HEK293 (cell line): Measurements from ENCODE around the gene FTMT.

Source experiments
- BCL11A ChIP-seq: fragments of 450-650 bp; formaldehyde crosslinking; IDR thresholded peaks from 2 replicates; pipeline ENCODE4 v1.5.1; 2016; ENCODE audit warnings: low read depth, missing biosample characterization, missing genetic modification characterization
- GFI1B ChIP-seq: fragments of 450-650 bp; formaldehyde crosslinking; IDR thresholded peaks from 2 replicates; pipeline ENCODE4 v1.5.1; 2016; ENCODE audit warnings: missing biosample characterization, missing genetic modification characterization
- KLF7 ChIP-seq: fragments of 450-650 bp; formaldehyde crosslinking; IDR thresholded peaks from 2 replicates; pipeline ENCODE4 v1.5.1; 2016; ENCODE audit warnings: missing biosample characterization, missing genetic modification characterization, borderline replicate concordance
- YY1 ChIP-seq: fragments of 450-650 bp; formaldehyde crosslinking; IDR thresholded peaks from 2 replicates; pipeline ENCODE4 v1.5.1; 2018; ENCODE audit warnings: missing biosample characterization, missing genetic modification characterization
- ZNF274 ChIP-seq, 2 experiments: fragments of 200-500 bp in 1 of 2; fragments of 450-650 bp in 1 of 2; sonication (Bioruptor generic) in 1 of 2; formaldehyde crosslinking in 1 of 2; IDR thresholded peaks; 2 replicates each; pipeline versions ENCODE4 v1.5.1 to v1.6.1; 2014 to 2016; ENCODE audit warnings: borderline replicate concordance in 1 of 2, inconsistent platforms in 1 of 2, low read length in 1 of 2, missing biosample characterization in 1 of 2, missing genetic modification characterization in 1 of 2
- ZNF311 ChIP-seq: fragments of 450-650 bp; formaldehyde crosslinking; IDR thresholded peaks from 2 replicates; pipeline ENCODE4 v1.5.1; 2017; ENCODE audit warnings: missing biosample characterization, missing genetic modification characterization, borderline replicate concordance
- ZNF404 ChIP-seq: fragments of 450-650 bp; formaldehyde crosslinking; IDR thresholded peaks from 2 replicates; pipeline ENCODE4 v1.5.1; 2017; ENCODE audit warnings: missing biosample characterization, missing genetic modification characterization
- ZNF791 ChIP-seq: fragments of 450-650 bp; formaldehyde crosslinking; IDR thresholded peaks from 2 replicates; pipeline ENCODE4 v1.5.1; 2016; ENCODE audit warnings: missing biosample characterization, missing genetic modification characterization
- TF ChIP-seq, protein P1 (sequence below): fragments of 450-650 bp; formaldehyde crosslinking; IDR thresholded peaks from 2 replicates; pipeline ENCODE4 v1.5.1; 2016; ENCODE audit warnings: missing biosample characterization, missing genetic modification characterization
- TF ChIP-seq, protein P2 (sequence below): fragments of 450-650 bp; formaldehyde crosslinking; IDR thresholded peaks from 2 replicates; pipeline ENCODE4 v1.5.1; 2016; ENCODE audit warnings: missing biosample characterization, missing genetic modification characterization
- TF ChIP-seq, protein P3 (sequence below): fragments of 450-650 bp; formaldehyde crosslinking; IDR thresholded peaks from 2 replicates; pipeline ENCODE4 v1.5.1; 2016; ENCODE audit warnings: missing biosample characterization, missing genetic modification characterization

DNA sequence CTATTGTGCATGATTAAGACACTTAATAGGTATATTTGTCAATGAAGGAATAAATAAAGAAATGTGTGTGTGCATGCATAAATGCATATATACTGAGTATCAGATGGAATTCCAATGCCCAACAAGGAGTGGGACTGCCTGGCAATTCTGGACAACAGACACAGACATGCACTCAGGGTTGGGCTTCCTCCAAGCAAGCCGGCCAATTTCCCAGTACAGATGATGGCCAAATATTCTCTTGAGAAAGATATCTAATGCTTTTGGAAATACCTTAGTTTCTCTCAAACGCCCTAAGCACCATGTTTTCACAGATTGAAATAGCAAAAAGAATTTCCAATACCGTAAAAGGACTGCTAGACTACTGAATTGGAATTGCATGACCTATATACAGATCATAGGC is 11.1 kb downstream of the FTMT start:
- TF ChIP-seq, protein P1, sequence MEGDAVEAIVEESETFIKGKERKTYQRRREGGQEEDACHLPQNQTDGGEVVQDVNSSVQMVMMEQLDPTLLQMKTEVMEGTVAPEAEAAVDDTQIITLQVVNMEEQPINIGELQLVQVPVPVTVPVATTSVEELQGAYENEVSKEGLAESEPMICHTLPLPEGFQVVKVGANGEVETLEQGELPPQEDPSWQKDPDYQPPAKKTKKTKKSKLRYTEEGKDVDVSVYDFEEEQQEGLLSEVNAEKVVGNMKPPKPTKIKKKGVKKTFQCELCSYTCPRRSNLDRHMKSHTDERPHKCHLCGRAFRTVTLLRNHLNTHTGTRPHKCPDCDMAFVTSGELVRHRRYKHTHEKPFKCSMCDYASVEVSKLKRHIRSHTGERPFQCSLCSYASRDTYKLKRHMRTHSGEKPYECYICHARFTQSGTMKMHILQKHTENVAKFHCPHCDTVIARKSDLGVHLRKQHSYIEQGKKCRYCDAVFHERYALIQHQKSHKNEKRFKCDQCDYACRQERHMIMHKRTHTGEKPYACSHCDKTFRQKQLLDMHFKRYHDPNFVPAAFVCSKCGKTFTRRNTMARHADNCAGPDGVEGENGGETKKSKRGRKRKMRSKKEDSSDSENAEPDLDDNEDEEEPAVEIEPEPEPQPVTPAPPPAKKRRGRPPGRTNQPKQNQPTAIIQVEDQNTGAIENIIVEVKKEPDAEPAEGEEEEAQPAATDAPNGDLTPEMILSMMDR (tag by site-specific recombination) = no peak
- TF ChIP-seq ZNF311 (no peak), BCL11A (tag by site-specific recombination) (no peak), KLF7 (tag by site-specific recombination) (no peak), YY1 (no peak), GFI1B (tag by site-specific recombination) (no peak), ZNF274 (IDR thresholded peaks at IDR 0.05; ENCODE audit: low read length) (no peak), ZNF274 (tag by site-specific recombination; IDR thresholded peaks at IDR 0.05; ENCODE audit: borderline replicate concordance) (no peak), ZNF791 (tag by site-specific recombination) (no peak), ZNF404 (tag by site-specific recombination) (no peak)
- TF ChIP-seq, protein P2, sequence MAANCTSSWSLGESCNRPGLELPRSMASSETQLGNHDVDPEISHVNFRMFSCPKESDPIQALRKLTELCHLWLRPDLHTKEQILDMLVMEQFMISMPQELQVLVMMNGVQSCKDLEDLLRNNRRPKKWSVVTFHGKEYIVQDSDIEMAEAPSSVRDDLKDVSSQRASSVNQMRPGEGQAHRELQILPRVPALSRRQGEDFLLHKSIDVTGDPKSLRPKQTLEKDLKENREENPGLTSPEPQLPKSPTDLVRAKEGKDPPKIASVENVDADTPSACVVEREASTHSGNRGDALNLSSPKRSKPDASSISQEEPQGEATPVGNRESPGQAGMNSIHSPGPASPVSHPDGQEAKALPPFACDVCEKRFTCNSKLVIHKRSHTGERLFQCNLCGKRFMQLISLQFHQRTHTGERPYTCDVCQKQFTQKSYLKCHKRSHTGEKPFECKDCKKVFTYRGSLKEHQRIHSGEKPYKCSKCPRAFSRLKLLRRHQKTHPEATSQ (tag by site-specific recombination) = no peak
- TF ChIP-seq, protein P3, sequence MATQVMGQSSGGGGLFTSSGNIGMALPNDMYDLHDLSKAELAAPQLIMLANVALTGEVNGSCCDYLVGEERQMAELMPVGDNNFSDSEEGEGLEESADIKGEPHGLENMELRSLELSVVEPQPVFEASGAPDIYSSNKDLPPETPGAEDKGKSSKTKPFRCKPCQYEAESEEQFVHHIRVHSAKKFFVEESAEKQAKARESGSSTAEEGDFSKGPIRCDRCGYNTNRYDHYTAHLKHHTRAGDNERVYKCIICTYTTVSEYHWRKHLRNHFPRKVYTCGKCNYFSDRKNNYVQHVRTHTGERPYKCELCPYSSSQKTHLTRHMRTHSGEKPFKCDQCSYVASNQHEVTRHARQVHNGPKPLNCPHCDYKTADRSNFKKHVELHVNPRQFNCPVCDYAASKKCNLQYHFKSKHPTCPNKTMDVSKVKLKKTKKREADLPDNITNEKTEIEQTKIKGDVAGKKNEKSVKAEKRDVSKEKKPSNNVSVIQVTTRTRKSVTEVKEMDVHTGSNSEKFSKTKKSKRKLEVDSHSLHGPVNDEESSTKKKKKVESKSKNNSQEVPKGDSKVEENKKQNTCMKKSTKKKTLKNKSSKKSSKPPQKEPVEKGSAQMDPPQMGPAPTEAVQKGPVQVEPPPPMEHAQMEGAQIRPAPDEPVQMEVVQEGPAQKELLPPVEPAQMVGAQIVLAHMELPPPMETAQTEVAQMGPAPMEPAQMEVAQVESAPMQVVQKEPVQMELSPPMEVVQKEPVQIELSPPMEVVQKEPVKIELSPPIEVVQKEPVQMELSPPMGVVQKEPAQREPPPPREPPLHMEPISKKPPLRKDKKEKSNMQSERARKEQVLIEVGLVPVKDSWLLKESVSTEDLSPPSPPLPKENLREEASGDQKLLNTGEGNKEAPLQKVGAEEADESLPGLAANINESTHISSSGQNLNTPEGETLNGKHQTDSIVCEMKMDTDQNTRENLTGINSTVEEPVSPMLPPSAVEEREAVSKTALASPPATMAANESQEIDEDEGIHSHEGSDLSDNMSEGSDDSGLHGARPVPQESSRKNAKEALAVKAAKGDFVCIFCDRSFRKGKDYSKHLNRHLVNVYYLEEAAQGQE (tag by site-specific recombination) = no peak
